Astrocyte (in vitro differentiated cells and primary cell): ENCODE data around the gene SBF2.

Experiments
- EZH2 ChIP-seq: IDR thresholded peaks from 2 replicates; pipeline ENCODE4 v1.6.1; 2012; ENCODE audit warnings: mild to moderate bottlenecking, low read length, inconsistent platforms; ENCODE audit not compliant: insufficient read depth
- TF ChIP-seq, protein P1 (sequence below): IDR thresholded peaks from 2 replicates; pipeline ENCODE4 v1.5.1; 2011; ENCODE audit warnings: low read depth, mild to moderate bottlenecking, inconsistent platforms, low read length, moderate library complexity; ENCODE audit not compliant: insufficient read depth

DNA sequence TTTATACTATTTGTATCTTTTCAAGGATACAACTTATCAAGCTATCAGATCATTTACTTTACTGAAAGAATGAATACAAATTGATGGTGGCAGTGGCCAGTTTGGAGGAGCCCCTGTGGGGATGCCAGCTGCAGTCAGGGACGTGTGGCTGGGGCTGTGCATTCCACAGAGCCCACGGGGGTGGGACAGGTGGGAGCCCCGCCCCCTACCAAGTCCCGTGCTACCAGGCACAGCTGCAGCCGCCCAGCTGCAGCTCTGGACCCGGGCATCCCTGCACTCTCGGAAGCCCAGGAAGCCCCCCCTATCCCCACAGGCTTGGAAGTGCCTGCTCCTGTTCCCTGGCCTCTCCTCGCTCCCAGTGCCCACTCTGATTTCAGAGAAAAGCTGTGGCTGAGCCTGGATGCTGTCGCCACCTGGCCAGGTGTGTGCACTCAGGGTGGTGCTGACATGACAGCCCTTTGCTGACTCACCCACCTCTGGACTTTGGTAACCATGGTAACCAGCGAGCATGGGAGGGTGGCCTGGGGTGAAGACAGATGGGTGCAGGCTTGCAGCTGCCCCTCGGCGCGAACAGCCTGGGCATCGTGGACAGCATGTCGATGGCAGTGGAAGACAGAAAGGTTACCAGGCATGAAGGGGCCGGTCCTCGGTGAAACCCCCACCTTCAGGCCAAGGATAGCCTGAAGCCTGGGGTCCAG is 138.1 kb downstream of the SBF2 start:
- TF ChIP-seq, protein P1, sequence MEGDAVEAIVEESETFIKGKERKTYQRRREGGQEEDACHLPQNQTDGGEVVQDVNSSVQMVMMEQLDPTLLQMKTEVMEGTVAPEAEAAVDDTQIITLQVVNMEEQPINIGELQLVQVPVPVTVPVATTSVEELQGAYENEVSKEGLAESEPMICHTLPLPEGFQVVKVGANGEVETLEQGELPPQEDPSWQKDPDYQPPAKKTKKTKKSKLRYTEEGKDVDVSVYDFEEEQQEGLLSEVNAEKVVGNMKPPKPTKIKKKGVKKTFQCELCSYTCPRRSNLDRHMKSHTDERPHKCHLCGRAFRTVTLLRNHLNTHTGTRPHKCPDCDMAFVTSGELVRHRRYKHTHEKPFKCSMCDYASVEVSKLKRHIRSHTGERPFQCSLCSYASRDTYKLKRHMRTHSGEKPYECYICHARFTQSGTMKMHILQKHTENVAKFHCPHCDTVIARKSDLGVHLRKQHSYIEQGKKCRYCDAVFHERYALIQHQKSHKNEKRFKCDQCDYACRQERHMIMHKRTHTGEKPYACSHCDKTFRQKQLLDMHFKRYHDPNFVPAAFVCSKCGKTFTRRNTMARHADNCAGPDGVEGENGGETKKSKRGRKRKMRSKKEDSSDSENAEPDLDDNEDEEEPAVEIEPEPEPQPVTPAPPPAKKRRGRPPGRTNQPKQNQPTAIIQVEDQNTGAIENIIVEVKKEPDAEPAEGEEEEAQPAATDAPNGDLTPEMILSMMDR = no peak
- TF ChIP-seq EZH2 = no peak
